HT1080 (cell line): Measurements from ENCODE around the gene ZBTB17. TPM values are rescaled to one million over a fixed set of nuclear protein-coding genes. Genes with fewer than 3 reads are reported as not detected.
A peak's percentile ranks its signal among the peaks of the same experiment; 100 is the strongest.

Experiments used
- DNase-seq: peaks from one replicate; pipeline ENCODE4 v3.0.0-alpha.2; 2015; ENCODE audit warnings: low read depth
- total RNA-seq: library from RNA; depleted of rRNA; stranded (reverse); fragments of >200 nt; shearing (Covaris generic); gene quantifications from 2 replicates; pipeline ENCODE4 v1.2.3, GENCODE V29; 2014

ZBTB17 gene
- total RNA-seq, 1 experiment from 2014 or later: 40.0 TPM

DNA sequence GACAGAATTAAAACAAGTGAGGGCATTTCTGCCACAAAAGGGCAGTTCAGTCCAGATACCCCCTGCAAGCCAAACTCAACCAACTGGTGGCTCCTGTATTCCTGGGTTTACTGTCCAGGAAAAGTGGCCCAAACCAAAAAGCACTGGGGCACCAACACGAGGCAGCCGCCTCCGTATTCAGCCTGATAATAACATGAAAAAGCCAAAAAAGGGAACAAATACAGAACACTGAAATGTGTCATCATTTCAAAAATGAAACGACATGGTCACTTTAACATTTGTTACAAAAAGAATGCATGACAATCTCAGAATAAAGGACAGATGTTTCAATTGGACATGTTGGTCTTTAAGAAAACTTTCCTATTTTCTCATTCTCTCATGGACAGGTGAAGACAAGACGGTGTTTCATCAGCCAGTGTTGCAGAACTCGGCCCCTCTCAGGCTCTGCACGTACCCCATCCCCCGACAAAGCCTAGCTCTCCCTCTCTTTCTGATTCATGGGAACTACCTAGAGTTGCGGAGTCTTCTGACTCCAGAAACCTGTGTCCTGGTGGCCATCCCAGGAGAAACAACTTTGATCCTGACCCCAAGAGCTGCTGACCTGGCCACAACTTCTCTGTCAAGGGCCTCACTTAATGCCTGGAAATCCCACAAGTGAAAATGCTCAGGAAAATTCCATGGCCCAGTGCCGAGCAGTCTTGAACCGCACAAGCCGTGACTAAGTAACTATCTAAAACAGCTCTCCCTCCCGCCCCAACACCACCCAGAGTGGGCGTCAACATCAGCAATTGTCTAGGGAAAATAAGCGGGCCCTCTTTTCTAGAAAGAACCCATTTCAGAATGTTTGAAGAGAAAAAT, 27.1 kb downstream of the ZBTB17 start:
- peak; percentile 85 for DNase-seq

DNA sequence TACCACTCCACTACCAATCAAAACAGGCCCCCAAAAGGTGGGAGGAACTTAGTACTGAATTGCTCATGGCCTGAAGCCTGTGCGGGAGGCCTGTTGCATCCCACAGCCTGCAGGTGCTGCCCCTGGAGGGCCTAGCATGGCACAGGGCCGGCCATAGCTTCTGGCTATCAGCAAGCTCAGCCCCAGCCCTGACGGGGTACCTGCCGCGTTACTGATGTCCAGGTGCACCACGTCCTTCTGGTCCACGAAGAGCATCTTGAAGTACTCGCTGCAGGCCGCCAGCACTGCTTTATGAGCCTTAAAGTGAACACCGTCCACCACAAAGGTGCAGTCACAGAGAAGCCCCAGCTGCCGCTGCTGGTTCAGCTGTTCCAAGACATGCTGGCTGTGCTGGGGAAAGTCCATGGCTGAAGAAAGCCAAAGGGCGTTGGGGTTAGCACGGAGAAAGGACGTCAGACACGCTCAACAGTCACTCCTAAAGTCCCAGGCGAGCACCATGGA, 27.8 kb downstream of the ZBTB17 start:
- no peak for DNase-seq

DNA sequence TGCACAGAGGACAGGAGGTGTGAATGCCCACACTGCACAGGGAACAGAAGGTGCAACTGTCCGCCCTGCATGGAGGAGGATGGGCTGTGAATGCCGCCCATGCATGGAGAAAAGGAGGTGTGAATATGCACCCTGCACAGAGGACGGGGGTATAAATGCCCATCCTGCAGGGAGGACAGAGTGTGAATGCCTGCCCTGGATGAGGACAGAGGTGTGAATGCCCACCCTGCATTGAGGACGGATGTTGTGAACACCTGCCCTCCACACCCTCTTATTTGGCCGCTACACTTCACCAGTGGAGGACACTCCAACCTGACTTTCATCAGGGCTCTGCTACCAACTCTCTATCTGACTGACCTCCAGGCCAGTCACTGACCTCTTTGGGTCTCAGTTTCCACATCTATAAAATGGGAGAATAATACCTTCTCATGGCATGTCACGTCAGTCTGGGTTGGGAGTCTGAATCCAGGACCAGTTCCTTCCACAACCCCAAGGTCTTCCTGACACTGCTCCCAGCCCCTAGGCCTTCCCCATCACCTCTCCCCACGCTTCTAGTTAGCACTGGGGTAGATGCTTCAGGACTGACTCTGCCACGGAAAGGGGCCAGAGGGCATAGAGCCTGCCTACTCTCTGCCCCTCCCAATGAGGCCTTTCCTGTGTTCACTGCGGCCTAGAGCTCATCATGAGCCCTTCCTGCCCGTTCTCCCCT, 28.4 kb downstream of the ZBTB17 start:
- no peak for DNase-seq

DNA sequence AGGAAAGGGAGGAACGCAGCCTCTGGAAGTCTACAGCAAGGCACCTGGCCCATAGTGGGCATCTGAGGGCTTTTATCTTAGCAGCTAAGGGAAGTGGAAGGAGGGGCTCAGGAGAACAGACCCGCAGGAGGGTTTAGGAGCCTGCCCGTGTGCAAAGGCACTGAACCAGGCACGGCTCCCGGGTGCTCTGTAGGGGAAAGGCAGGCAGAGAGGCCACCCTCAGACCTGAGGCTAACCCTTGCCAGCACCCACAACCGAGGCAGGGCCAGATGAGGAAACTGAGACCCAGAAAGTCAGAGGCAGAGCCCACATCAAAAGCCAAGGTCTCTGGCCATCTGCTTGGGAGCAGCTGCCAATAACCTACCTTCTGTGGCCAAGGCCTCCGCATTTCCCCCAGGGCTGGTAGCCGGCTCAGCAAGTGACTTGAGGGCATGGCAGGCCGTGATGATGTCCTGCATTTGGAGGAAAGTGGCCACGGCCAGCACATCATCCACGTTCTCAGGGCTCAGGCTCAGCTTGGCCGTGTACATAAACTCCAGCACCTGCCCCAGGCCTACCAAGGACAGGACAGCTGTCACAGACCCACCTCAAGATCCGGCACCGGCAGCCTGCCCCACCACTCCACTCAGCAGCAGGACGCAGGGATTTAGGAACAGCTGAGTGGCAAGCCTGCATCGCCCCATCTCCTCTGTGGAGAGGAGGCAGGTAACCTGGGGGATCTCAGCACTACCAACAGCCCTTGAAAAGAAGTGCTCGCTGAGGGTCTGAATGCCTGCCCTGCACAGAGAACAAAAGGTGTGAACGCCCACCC, 29.1 kb downstream of the ZBTB17 start:
- DNase-seq: no peak

DNA sequence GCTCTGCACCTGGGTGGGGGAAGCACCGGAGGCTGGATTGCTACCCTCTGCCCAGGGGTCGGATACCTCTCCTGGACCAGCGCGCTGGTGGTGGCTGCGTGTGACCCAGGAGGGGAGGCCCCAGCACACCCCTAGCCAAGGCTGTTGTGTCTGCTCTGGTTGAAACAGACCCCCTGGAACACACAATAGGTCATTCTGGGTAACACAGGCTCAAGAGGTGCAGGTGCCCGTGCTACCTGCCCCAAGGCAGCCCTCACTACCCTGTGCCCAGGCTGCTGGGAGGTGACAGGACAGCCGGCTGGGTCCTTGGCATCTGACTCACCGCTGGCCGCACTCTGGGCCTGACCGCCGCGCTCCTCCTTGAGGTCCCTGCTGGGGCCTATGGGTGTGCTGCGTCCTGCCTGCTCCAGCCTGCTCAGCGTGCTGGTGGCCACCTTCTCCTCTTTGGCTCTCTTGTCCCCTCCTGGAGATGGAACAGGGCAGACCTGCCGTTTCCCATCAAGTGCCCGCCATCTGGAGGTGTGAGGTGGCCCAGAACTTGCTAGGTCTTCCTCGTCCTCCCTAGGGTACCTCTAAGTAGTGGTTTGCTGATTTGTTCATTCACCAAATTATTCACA, 30.0 kb downstream of the ZBTB17 start:
- DNase-seq: no peak

DNA sequence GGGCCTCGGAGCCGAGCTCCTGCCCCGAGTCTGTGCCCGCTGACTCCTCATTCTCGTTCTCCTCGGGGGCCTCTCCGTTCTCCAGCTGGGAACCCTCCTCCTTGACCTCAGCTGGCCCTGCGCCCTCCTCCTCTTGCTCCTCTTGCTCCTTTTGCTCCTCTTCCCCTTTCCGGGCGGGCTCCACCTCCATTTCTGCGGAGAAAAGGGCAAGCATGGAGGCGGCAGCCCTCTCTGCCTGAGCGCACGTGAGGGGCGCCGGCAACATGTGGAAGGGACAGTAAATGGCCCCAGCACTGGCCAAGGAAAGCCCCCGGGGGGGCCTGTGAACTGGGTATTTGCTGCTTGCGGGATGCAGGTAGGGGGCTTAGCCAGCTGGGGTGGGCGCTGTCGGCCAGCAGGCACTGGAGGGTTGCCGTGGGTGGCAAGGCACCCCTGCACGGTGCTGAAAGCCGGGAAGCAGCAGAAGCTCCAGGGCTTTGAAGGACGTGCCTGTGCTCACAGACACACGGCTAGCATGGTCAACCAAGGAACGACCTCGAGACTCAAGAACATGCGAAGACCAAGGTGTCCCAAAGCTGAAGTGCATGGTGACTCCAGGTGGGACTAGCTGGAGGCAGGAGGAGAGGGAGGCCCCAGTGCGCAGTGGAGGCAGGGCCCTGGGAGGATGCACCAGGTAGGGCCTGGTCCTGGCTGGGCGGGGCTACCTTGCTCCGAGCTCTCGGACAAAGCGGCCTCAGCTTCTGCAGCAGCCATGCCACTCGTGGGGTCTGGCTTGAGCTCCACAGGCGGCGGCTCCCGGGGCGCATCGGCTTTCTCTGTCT, 30.7 kb downstream of the ZBTB17 start:
- DNase-seq: no peak

DNA sequence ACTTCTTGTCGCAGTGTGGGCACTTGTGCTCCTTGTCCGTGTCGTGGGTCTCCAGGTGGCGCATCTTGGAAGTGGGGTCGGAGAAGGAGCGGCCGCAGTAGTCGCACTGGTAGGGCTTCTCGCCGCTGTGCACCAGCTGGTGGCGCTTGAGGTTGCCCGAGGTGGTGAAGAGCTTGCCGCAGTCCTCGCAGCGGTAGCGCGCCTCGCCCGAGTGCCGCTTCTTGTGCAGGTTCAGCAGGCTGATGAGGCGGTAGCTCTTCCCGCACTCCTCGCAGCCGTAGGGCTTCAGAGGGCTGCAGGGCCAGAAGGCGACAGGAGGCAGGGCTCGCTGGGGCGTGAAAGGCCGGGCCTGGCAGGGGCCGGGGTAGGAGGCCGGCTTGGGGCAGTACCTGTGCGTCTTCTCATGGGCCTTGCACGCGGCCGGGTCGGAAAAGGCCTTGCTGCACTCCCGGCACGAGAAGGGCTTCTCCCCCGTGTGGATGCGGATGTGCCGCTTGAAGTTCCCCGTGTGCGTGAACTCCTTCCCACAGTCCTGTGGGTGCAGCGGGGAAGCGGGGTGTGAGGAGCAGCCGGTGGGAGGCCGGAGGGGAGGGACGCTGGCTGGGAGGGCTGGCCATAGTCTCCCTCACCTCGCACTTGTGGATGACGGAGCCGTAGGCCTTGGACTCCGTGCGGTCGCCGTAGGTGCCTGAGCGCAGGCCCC, 31.4 kb downstream of the ZBTB17 start:
- no peak for DNase-seq

DNA sequence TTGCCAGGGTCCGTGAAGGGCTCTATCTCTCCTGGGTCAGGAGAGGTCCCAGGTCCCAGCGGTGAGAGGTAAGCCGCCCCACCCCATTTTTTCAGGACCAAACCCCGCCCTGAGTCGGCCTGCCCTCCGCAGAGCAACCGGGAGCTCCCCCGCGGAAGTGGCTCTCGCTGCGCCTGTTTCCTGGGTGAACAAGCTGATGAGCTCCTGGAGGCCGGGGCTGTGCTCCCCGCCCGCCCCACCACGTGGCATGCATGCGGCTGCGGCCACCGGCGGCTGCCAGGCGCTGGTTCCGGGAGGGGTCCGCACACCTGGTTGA, 32.0 kb downstream of the ZBTB17 start:
- DNase-seq: no peak

DNA sequence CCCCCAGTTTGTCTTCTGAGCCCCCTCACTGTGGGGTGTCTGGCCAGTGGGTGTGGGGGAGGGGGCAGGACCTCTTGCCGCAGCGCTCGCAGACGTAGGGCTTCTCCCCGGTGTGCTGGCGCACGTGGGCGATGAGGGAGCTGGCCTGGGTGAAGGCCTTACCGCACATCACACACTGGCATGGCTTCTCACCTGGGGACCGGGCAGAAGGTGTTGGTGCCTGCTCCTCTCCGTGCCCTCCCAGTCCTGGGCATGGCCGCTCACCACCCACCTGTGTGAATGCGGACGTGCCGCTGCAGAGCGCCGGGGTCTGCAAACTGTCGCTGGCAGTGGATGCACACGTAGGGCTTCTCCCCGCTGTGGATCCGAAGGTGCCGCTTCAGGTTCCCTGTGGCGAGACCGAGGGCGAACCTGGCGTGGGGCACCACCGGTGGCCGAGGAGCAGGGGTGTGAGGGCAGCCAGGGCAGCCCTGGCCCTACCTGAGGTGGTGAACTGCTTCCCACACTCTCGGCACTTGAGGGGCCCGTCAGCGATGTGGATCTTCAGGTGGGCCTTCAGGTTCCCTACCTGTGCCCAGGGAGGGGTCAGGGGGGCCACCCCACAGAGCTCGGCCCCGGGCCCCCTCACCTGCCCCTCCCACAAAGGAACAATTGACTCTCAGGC, 32.4 kb downstream of the ZBTB17 start:
- DNase-seq: no peak

DNA sequence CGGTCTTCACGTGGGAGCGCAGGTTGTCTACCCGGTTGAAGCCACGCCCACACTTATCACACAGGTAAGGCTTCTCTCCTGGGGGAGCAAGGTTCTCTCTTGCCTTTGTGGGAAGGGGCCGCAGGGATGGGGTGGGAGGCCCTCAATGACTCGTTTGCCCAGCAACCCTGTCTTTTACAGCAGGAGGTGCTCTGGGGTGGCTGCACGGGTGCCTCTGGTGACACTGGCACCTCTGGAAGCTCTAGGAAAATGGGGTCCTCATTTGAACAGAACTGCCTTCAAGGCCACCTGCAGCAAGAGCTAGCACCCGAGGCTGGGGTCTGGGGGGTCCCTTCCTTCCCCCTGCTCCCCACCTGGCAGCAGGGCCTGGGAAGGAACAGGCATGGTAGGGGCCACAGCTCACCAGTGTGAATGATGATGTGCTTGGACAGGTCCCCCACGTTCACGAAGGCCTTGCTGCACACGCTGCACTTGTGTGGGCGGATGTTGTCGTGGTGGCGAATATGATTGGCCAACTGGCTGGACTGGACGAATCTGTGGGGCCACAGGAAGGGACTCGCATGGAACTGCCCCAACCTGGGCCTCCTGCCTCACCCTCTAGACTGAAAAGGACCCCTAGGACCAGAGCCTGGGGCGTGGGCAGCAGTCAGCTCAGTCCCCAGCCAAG, 33.1 kb downstream of the ZBTB17 start:
- DNase-seq: no peak

DNA sequence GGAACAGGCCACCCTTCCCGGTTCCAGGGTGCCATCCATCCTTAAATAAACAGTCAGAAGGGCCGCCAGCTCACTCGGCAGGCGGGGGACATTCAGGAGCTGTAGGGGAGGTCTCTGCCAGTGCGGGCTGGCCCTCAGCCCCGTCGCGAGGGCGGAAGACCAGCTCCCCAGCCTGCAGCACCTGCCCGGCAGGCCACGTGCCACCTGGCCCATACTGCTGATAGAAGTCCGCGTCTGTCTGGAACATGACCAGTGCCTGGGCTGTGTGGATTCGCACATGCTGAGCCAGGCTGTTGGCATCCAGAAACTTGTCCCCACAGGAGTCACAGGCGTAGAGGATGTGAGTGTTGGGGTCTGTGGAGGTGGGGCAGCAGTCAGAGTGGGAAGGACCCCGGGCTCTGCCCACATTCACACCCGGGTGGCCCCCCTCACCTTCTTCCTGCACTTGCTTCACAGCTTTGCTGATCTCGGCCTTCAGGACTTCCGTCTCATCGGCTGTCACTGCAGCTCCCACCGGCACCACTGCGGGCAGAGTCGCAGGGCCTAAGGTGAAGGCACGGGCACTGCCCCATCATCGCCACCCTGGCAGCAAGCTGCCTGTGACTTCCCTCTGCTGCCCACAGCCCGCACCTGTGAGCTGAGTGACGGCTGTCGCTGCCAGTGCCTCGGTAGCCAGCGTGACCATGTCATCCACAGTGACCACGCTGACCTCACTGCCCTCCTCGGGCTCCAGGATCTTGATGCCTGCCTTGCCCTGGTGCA, 33.8 kb downstream of the ZBTB17 start:
- no peak for DNase-seq

DNA sequence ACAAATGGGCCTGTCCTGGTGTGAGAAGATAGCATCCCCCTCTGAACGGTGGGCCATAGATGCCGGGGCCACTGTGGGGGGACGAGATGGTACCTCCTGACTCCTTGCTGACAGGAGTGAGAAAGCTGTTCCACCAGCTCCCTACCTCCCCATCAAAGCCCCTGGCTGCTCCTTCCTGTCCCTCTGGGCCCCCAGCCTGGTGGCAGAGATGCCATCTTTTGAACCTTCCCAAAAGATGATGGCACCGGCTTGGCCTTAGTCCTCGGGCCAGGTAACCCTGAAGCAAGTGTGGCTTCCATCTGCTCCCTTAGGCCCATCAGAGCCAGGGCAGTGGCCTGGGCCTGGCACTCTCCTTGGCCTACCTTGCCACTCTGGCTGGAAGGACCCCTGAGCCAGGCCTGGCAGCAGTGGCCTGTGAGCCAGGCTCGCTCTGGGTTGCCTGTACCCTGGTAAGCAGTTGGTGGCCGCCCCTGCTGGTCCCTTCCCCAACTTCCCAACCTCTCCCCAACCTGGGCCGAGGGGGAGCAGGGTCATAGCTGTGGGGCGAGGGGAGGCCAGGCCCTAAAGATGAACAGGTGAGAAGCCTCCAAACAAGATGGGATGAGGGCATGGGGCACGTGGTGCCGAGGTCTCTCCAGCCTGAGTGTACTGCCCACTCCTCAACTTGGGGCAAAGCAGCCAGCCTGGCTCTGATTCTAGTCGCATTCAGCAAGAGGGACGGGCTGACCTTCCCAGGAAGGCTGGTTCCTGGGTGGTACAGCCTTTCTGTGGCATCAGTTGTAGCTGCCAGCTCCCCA, 34.7 kb downstream of the ZBTB17 start:
- DNase-seq: no peak

DNA sequence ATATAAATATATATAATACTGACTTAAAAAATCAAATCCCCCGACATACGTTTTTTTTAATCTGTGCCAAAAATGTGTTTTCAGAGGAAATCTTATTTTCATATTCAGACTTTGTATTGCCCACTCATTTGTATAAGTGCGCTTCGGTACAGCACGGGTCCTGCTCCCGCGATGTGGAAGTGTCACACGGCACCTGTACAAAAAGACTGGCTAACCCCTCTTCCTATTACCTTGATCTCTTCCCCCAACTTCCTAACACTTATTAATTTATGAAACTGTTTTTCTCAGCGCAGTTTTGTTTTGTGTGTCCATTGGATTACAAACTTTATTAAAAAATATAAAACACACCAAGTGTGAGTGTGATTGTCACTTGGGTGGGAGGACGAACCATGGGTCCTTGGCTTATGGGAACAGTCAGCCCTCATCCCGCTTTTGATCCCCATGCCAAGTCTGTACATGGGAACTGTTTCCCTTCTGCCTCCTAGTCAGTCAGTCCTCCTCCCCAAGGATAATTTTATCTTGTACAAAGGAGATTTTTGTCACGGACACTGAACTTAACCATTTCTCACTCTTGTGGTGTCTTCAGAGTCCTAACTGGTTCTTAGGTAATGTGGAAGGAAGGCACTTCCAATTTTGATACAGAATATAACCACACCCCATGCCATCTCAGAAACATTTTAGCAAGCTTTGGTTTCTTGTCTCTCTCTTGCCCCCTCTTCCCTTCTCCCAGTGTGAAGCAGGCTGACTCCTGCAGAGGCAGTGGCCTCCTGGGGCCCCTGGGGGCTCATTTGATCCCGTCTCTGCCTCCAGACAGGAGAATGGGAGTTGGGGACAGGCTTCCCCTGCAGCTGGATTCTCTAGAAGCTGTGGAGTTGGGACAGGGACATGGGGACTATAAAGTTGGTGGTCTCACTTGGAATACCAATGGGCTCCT, 35.5 kb downstream of the ZBTB17 start:
- no peak for DNase-seq

DNA sequence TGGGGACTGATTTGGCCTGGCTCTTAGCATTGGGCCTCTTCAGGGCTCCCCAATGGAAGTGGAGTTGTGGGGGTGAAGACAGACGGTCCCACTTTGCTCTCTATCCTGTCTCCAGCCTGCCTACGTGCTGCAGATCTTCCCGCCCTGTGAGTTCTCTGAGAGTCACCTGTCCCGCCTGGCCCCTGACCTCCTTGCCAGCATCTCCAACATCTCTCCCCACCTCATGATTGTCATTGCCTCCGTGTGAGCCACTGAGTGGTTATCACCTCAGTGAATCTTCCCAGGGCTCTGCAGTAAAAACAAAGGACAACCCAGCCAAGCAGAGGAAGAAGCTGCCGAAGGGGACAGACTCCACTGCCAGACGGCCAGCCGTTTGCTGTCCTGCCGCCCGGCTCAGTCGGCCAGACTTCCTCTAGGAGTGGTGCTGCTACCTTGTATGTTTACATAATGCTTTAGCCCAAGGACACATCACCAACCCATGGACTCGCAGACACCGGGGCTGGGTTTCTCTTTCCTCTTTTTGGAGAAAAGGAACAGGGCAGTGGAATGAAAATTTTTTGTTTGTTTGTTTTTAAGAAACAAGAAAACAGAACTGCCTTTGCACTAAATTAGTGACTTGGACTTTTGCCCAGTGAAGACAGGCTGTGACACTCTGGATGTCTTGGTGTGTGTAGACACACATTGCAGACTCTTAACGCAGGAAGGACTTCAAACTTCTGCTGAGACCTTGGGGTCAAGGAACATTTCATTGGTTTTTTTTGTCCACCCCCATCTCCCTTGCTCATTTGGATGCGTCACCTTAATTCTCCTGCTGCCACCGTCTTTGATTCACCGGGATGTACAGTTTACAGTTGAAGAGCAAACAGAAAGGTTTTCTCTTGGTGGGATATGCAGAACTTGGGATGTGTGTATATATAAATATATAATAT, 36.5 kb downstream of the ZBTB17 start:
- no peak for DNase-seq

DNA sequence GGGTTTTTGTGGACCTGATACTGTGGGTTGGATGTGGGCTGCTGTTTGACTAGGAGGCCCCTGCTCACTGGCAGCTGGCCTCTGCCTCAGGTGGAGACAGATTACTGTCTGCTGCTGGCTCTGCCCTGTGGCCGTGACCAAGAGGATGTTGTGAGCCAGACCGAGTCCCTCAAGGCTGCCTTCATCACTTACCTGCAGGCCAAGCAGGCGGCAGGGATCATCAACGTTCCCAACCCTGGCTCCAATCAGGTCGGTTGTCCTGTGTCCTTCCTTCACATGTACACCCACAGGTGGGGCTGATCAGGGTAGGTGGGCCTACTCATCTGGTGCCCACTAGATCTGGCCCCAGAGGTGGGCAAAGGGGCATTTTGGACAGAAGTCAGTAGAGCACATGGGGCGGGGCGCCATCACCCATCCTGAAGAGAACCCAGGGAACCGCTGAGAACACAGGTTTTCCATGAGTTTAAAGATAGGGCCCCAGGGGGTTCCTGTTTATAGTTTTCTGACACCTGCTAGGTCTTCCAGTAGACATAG, 37.2 kb downstream of the ZBTB17 start:
- DNase-seq: no peak
